SK-N-SH (cell line): Measurements from ENCODE around the gene OSBPL5. TPM values are rescaled to one million over a fixed set of nuclear protein-coding genes. Genes with fewer than 3 reads are reported as not detected.
A peak's percentile ranks its signal among the peaks of the same experiment; 100 is the strongest.

Source experiments
- CTCF ChIA-PET: fragments of 300-600, 350-600 bp; formaldehyde crosslinking; extraction: SDS; loops from one replicate; lab custom pipeline; 2021; lab: Yijun Ruan, JAX
- POLR2A ChIA-PET: fragments of 350-600 bp; sonication (Branson Sonifier 250); formaldehyde crosslinking; extraction: SDS; loops from one replicate; lab custom pipeline; 2020; ENCODE audit warnings: antibody characterized with exemption, inconsistent platforms; lab: Yijun Ruan, JAX
- DNase-seq: peaks from one replicate; pipeline ENCODE4 v3.0.0; 2012
- H2AFZ ChIP-seq: fragments of 200-600 bp; sonication (generic); 2 replicates; pipeline ENCODE4 v1.8.1; 2016; ENCODE audit warnings: antibody characterized with exemption, mild to moderate bottlenecking, low read depth
- H3F3A ChIP-seq: fragments of 200-600 bp; sonication (generic); replicated peaks from 2 replicates; pipeline ENCODE3; 2016; ENCODE audit warnings: antibody characterized with exemption, mild to moderate bottlenecking; ENCODE audit not compliant: insufficient read depth
- H3K27ac ChIP-seq, 2 experiments: fragments of 200-500 bp in 1 of 2; fragments of 200-600 bp in 1 of 2; sonication (Bioruptor generic) in 1 of 2; sonication (generic), shearing (Covaris generic) in 1 of 2; 2 replicates each; pipeline versions ENCODE4 v1.5.1 to v1.6.1; 2014 to 2016; ENCODE audit warnings: low read depth in 2 of 2, inconsistent platforms in 1 of 2, low read length in 1 of 2, mild to moderate bottlenecking in 1 of 2, mixed read lengths in 1 of 2
- H3K27me3 ChIP-seq: fragments of 200-600 bp; sonication (generic), shearing (Covaris generic); 2 replicates; pipeline ENCODE4 v1.6.1; 2016; ENCODE audit warnings: mixed run types; ENCODE audit not compliant: insufficient read depth
- H3K36me3 ChIP-seq, 2 experiments: fragments of 200-500 bp in 1 of 2; fragments of 200-600 bp in 1 of 2; sonication (Bioruptor generic) in 1 of 2; sonication (generic) in 1 of 2; replicated peaks in 1 of 2; 2 replicates each; pipeline versions ENCODE3 to v1.5.1; 2014 to 2016; ENCODE audit warnings: low read length in 1 of 2, mild to moderate bottlenecking in 1 of 2; ENCODE audit not compliant: insufficient read depth in 2 of 2, control insufficient read depth in 1 of 2
- H3K4me1 ChIP-seq, 2 experiments: fragments of 200-500 bp in 1 of 2; fragments of 200-600 bp in 1 of 2; sonication (Bioruptor generic) in 1 of 2; sonication (generic), shearing (Covaris generic) in 1 of 2; 2 replicates each; pipeline versions ENCODE4 v1.5.1 to v1.6.1; 2014 to 2016; ENCODE audit warnings: low read depth in 1 of 2, low read length in 1 of 2, mixed run types in 1 of 2; ENCODE audit not compliant: insufficient read depth in 2 of 2, control insufficient read depth in 1 of 2
- H3K4me2 ChIP-seq: fragments of 200-600 bp; sonication (generic), shearing (Covaris generic); 2 replicates; pipeline ENCODE4 v1.6.1; 2017; ENCODE audit warnings: mixed run types
- H3K4me3 ChIP-seq, 2 experiments: fragments of 200-500 bp in 1 of 2; fragments of 200-600 bp in 1 of 2; sonication (Bioruptor generic) in 1 of 2; sonication (generic), shearing (Covaris generic) in 1 of 2; 2 replicates each; pipeline versions ENCODE4 v1.5.1 to v1.8.1; 2014 to 2016; ENCODE audit warnings: low read depth in 2 of 2, inconsistent platforms in 1 of 2, low read length in 1 of 2, mild to moderate bottlenecking in 1 of 2, mixed read lengths in 1 of 2, moderate library complexity in 1 of 2
- H3K79me2 ChIP-seq: fragments of 200-600 bp; sonication (generic); 2 replicates; pipeline ENCODE4 v1.8.1; 2017; ENCODE audit warnings: mild to moderate bottlenecking; ENCODE audit not compliant: insufficient read depth
- H3K9ac ChIP-seq: fragments of 200-600 bp; sonication (generic); 2 replicates; pipeline ENCODE4 v1.6.1; 2017; ENCODE audit warnings: mixed run types
- H3K9me2 ChIP-seq: fragments of 200-600 bp; sonication (generic); 2 replicates; pipeline ENCODE4 v1.6.1; 2017; ENCODE audit warnings: mixed run types
- H3K9me3 ChIP-seq: fragments of 200-600 bp; sonication (generic); 2 replicates; pipeline ENCODE4 v1.6.1; 2017; ENCODE audit warnings: mixed run types, mild to moderate bottlenecking, moderate library complexity
- H4K20me1 ChIP-seq: fragments of 200-600 bp; sonication (generic); 2 replicates; pipeline ENCODE4 v1.6.1; 2017; ENCODE audit warnings: mild to moderate bottlenecking, mixed run types; ENCODE audit not compliant: insufficient read depth
- FOSL2 ChIP-seq: IDR thresholded peaks from 2 replicates; pipeline ENCODE4 v1.4.0; 2012; ENCODE audit warnings: low read depth, mild to moderate bottlenecking, moderate library complexity, borderline replicate concordance
- NFIC ChIP-seq: IDR thresholded peaks from 2 replicates; pipeline ENCODE4 v1.4.0; 2012; ENCODE audit warnings: borderline replicate concordance
- RAD21 ChIP-seq: IDR thresholded peaks from 2 replicates; pipeline ENCODE4 v1.6.1; 2012; ENCODE audit warnings: mild to moderate bottlenecking, low read length
- TAF1 ChIP-seq: IDR thresholded peaks from 2 replicates; pipeline ENCODE4 v1.6.1; 2012; ENCODE audit warnings: low read depth, mild to moderate bottlenecking, low read length, moderate library complexity, borderline replicate concordance
- TCF12 ChIP-seq: IDR thresholded peaks from 2 replicates; pipeline ENCODE4 v1.4.0; 2012
- ZBTB33 ChIP-seq: IDR thresholded peaks from 2 replicates; pipeline ENCODE4 v1.4.0; 2012; ENCODE audit warnings: low read depth, borderline replicate concordance
- WGBS: methylation state at CpG from one replicate; pipeline ENCODE4 v1.1.6; 2017; ENCODE audit warnings: low lambda C conversion rate; 5-methylcytosine and 5-hydroxymethylcytosine counted together
- polyA plus RNA-seq, 3 experiments: library from polyadenylated mRNA; depleted of rRNA; stranded (reverse); fragments of >200 nt; gene quantifications; 2 replicates each; pipeline ENCODE4 v1.2.3, GENCODE V29; 2012

OSBPL5 gene
- polyA plus RNA-seq, 1 of the 3 experiments (the other 2 are of a cell fraction) = 10.9 TPM

- DNase-seq = peak; percentile 27
- peaks cover 12% of the 10 kb centered on the region for H3F3A ChIP-seq
- H3K27me3 ChIP-seq = no peaks in the 10 kb centered on the region
- 64% methylated on average over 12 of the region's 19 CpGs for WGBS
- peaks cover 13% of the 10 kb centered on the region; the same call in 1 of the 2 replicates for H4K20me1 ChIP-seq
- no peaks in the 10 kb centered on the region for H3K9me2 ChIP-seq
- peak overlapping the region in 1 of 2 experiments; percentile 51; a peak in 2 of 4 replicates for H3K27ac ChIP-seq
- H3K4me1 ChIP-seq = peaks cover 0 to 14% of the 10 kb centered on the region in 2 experiments; a peak in 1 of 4 replicates
- peaks cover 2 to 9% of the 10 kb centered on the region in 2 experiments for H3K36me3 ChIP-seq
- H3K4me2 ChIP-seq = peak overlapping the region; percentile 10; the same call in 1 of the 2 replicates
- ChIA-PET POLR2A (no interaction called here), CTCF (interaction anchor here (1.2 to 1.8 kb wide), 4 partner anchors 10 to 87 kb away, joined by 3 to 9 read pairs (median 5); no protein-coding TSS in a partner anchor)
- H3K9ac ChIP-seq = no peak overlapping the region
- no peaks in the 10 kb centered on the region for H3K9me3 ChIP-seq
- TF ChIP-seq ZBTB33 (no peak), FOSL2 (peak; percentile 62; the same call in 1 of the 2 replicates), TCF12 (peak; percentile 33; the same call in 1 of the 2 replicates), NFIC (peak; percentile 86), RAD21 (no peak)
- no peaks in the 10 kb centered on the region for H3K79me2 ChIP-seq
- H2AFZ ChIP-seq = no peak overlapping the region
- H3K4me3 ChIP-seq = no peak overlapping the region
Measured at GRCh38 chr11:3123761-3124733, 41.1 kb downstream of the OSBPL5 start.

- Histone ChIP-seq H3K27me3 (no peaks in the 10 kb centered on the region), H3K4me1 (peaks cover 0 to 14% of the 10 kb centered on the region in 2 experiments; a peak in 1 of 4 replicates), H3K9me2 (no peaks in the 10 kb centered on the region), H3K4me2 (no peak overlapping the region), H3K79me2 (no peaks in the 10 kb centered on the region), H3K9ac (no peak overlapping the region), H4K20me1 (peaks cover 13% of the 10 kb centered on the region; the same call in 1 of the 2 replicates), H3F3A (peaks cover 12% of the 10 kb centered on the region), H3K27ac (no peak overlapping the region), H3K4me3 (no peak overlapping the region), H3K9me3 (no peaks in the 10 kb centered on the region), H3K36me3 (peaks cover 2 to 17% of the 10 kb centered on the region in 2 experiments), H2AFZ (no peak overlapping the region)
- WGBS = 85% methylated on average over 18 of the region's 19 CpGs
- ChIA-PET POLR2A (no interaction called here), CTCF (interaction anchor here (0.6 to 1.8 kb wide), 4 partner anchors 12 to 86 kb away, joined by 3 to 9 read pairs (median 4); no protein-coding TSS in a partner anchor)
- DNase-seq = peak; percentile 71
- TF ChIP-seq TAF1 (no peak), NFIC (0 out of 2 replicates have a peak, but pooled peaks have one; percentile 35)
Measured at GRCh38 chr11:3123305-3123704, 41.8 kb downstream of the OSBPL5 start.
